Measurements from ENCODE around the gene TEX12.
"Not testable (repeated sequence)": the region's sequence is repeated elsewhere in the genome, so short reads cannot be mapped to it uniquely, and the experiment has no call there.

TEX12 gene

GRCh38 chr11:112159098-112160065 is 7.8 kb upstream of the TEX12 start:
- Histone ChIP-seq H3K36me3 (ENCODE audit: control insufficient read depth in 4 of 4, insufficient read depth in 4 of 4, low read length in 3 of 4) (peaks cover 2 to 11% (median 6%) of the 10 kb centered on the region in 4 experiments), H3K27ac (ENCODE audit: insufficient read depth in 1 of 2, low read depth in 1 of 2, low read length in 2 of 2, poor library complexity in 1 of 2, severe bottlenecking in 2 of 2) (peak overlapping the region in 1 of 2 experiments; percentile 21), H3K27me3 (replicated peaks in 2 of 5; ENCODE audit: control insufficient read depth in 4 of 5, insufficient read depth in 5 of 5, low read length in 4 of 5) (no peaks in the 10 kb centered on the region), H3K9me3 (ENCODE audit: control extremely low read depth in 1 of 5, control insufficient read depth in 4 of 5, insufficient read depth in 2 of 5, low read depth in 1 of 5, low read length in 4 of 5) (no peaks in the 10 kb centered on the region), H3K4me1 (ENCODE audit: control extremely low read depth in 1 of 4, control insufficient read depth in 4 of 4, insufficient read depth in 4 of 4, low read length in 3 of 4) (peaks cover 11 to 41% (median 29%) of the 10 kb centered on the region in 4 experiments), H3K4me3 (ENCODE audit: control insufficient read depth in 1 of 7, extremely low read depth in 1 of 7, insufficient read depth in 4 of 7, low read depth in 2 of 7, low read length in 6 of 7) (peak overlapping the region in 3 of 7 experiments; percentile 9 to 41 (median 16))
- CTCF ChIA-PET, result interaction anchor here (0.6 to 1.7 kb wide), 3 partner anchors 30 to 47 kb away, joined by 3 to 7 read pairs (median 3); no protein-coding TSS in a partner anchor
- POLR2A ChIA-PET, result no interaction called here
- DNase-seq, result peak in 1 of 3 donors; percentile 26
- WGBS (ENCODE audit: insufficient coverage), result 88% methylated on average over 4 of the region's 7 CpGs

- CTCF ChIA-PET, result interaction anchor here (0.7 to 1.7 kb wide), 2 partner anchors 46 to 131 kb away, joined by 3 to 7 read pairs; no protein-coding TSS in a partner anchor
These were observed 6.9 kb upstream of the TEX12 start for GRCh38 chr11:112160091-112160848.

GRCh38 chr11:112161012-112161411 is 6.2 kb upstream of the TEX12 start:
- Histone ChIP-seq H3K27me3 (replicated peaks in 2 of 5; ENCODE audit: control insufficient read depth in 4 of 5, insufficient read depth in 5 of 5, low read length in 4 of 5) (no peaks in the 10 kb centered on the region), H3K9me3 (ENCODE audit: control extremely low read depth in 1 of 5, control insufficient read depth in 4 of 5, insufficient read depth in 2 of 5, low read depth in 1 of 5, low read length in 4 of 5) (no peaks in the 10 kb centered on the region), H3K36me3 (ENCODE audit: control insufficient read depth in 4 of 4, insufficient read depth in 4 of 4, low read length in 3 of 4) (peaks cover 0 to 6% (median 2%) of the 10 kb centered on the region in 4 experiments), H3K4me1 (ENCODE audit: control extremely low read depth in 1 of 4, control insufficient read depth in 4 of 4, insufficient read depth in 4 of 4, low read length in 3 of 4) (peaks cover 19 to 57% (median 36%) of the 10 kb centered on the region in 4 experiments), H3K4me3 (ENCODE audit: control insufficient read depth in 1 of 7, extremely low read depth in 1 of 7, insufficient read depth in 4 of 7, low read depth in 2 of 7, low read length in 6 of 7) (no peak overlapping the region), H3K27ac (ENCODE audit: insufficient read depth in 1 of 2, low read depth in 1 of 2, low read length in 2 of 2, poor library complexity in 1 of 2, severe bottlenecking in 2 of 2) (no peak overlapping the region)
- DNase-seq, result no peak
- no CpG with 5 or more reads among the region's 1 CpG for WGBS (ENCODE audit: insufficient coverage)
- ChIA-PET POLR2A (no interaction called here), CTCF (interaction anchor here (0.7 to 1.3 kb wide), 2 partner anchors 14 to 131 kb away, joined by 3 to 5 read pairs; partner anchors contain the start of gene BCO2)

More at GRCh38 chr11:112160091-112160848, 6.9 kb upstream of the TEX12 start:
- Histone ChIP-seq H3K27me3 (replicated peaks in 2 of 5; ENCODE audit: control insufficient read depth in 4 of 5, insufficient read depth in 5 of 5, low read length in 4 of 5) (no peaks in the 10 kb centered on the region), H3K4me3 (ENCODE audit: control insufficient read depth in 1 of 7, extremely low read depth in 1 of 7, insufficient read depth in 4 of 7, low read depth in 2 of 7, low read length in 6 of 7) (peak overlapping the region in 2 of 7 experiments; percentile 16 to 41), H3K9me3 (ENCODE audit: control extremely low read depth in 1 of 5, control insufficient read depth in 4 of 5, insufficient read depth in 2 of 5, low read depth in 1 of 5, low read length in 4 of 5) (no peaks in the 10 kb centered on the region), H3K27ac (ENCODE audit: insufficient read depth in 1 of 2, low read depth in 1 of 2, low read length in 2 of 2, poor library complexity in 1 of 2, severe bottlenecking in 2 of 2) (peak overlapping the region in 1 of 2 experiments; percentile 21), H3K36me3 (ENCODE audit: control insufficient read depth in 4 of 4, insufficient read depth in 4 of 4, low read length in 3 of 4) (peaks cover 0 to 6% (median 2%) of the 10 kb centered on the region in 4 experiments), H3K4me1 (ENCODE audit: control extremely low read depth in 1 of 4, control insufficient read depth in 4 of 4, insufficient read depth in 4 of 4, low read length in 3 of 4) (peaks cover 15 to 50% (median 33%) of the 10 kb centered on the region in 4 experiments)
- peak in 2 of 3 donors; percentile 63 to 67 for DNase-seq
- WGBS (ENCODE audit: insufficient coverage), result 20% methylated on average over 1 of the region's 2 CpGs
- POLR2A ChIA-PET, result no interaction called here

GRCh38 chr11:112162200-112162599 is 5.0 kb upstream of the TEX12 start:
- no CpG with 5 or more reads among the region's 1 CpG for WGBS (ENCODE audit: insufficient coverage)
- H3K27me3 ChIP-seq (replicated peaks in 2 of 5; ENCODE audit: control insufficient read depth in 4 of 5, insufficient read depth in 5 of 5, low read length in 4 of 5); DNase-seq; POLR2A ChIA-PET; CTCF ChIA-PET; H3K9me3 ChIP-seq (ENCODE audit: control extremely low read depth in 1 of 5, control insufficient read depth in 4 of 5, insufficient read depth in 2 of 5, low read depth in 1 of 5, low read length in 4 of 5); H3K27ac ChIP-seq (ENCODE audit: insufficient read depth in 1 of 2, low read depth in 1 of 2, low read length in 2 of 2, poor library complexity in 1 of 2, severe bottlenecking in 2 of 2); H3K36me3 ChIP-seq (ENCODE audit: control insufficient read depth in 4 of 4, insufficient read depth in 4 of 4, low read length in 3 of 4): not testable (repeated sequence)
- peak overlapping the region in 1 of 7 experiments; percentile 92 for H3K4me3 ChIP-seq (ENCODE audit: control insufficient read depth in 1 of 7, extremely low read depth in 1 of 7, insufficient read depth in 4 of 7, low read depth in 2 of 7, low read length in 6 of 7)
- peaks cover 19 to 58% (median 36%) of the 10 kb centered on the region in 4 experiments for H3K4me1 ChIP-seq (ENCODE audit: control extremely low read depth in 1 of 4, control insufficient read depth in 4 of 4, insufficient read depth in 4 of 4, low read length in 3 of 4)

- WGBS (ENCODE audit: insufficient coverage), result 60% methylated on average over 1 of the region's 6 CpGs
- POLR2A ChIA-PET, result no interaction called here
- peak overlapping the region in 5 of 7 experiments; percentile 67 to 94 (median 79) for H3K4me3 ChIP-seq (ENCODE audit: control insufficient read depth in 1 of 7, extremely low read depth in 1 of 7, insufficient read depth in 4 of 7, low read depth in 2 of 7, low read length in 6 of 7)
- H3K27me3 ChIP-seq (replicated peaks in 2 of 5; ENCODE audit: control insufficient read depth in 4 of 5, insufficient read depth in 5 of 5, low read length in 4 of 5), result no peaks in the 10 kb centered on the region
- peaks cover 19 to 55% (median 36%) of the 10 kb centered on the region in 4 experiments for H3K4me1 ChIP-seq (ENCODE audit: control extremely low read depth in 1 of 4, control insufficient read depth in 4 of 4, insufficient read depth in 4 of 4, low read length in 3 of 4)
- H3K36me3 ChIP-seq (ENCODE audit: control insufficient read depth in 4 of 4, insufficient read depth in 4 of 4, low read length in 3 of 4), result peaks cover 0 to 2% (median 0%) of the 10 kb centered on the region in 4 experiments
- CTCF ChIA-PET, result interaction anchor here (0.6 to 2.4 kb wide), 4 partner anchors 9 to 117 kb away, joined by 3 to 8 read pairs (median 5); partner anchors contain the start of gene BCO2
- DNase-seq, result no peak
- H3K27ac ChIP-seq (ENCODE audit: insufficient read depth in 1 of 2, low read depth in 1 of 2, low read length in 2 of 2, poor library complexity in 1 of 2, severe bottlenecking in 2 of 2), result peak overlapping the region in 1 of 2 experiments; percentile 76
- H3K9me3 ChIP-seq (ENCODE audit: control extremely low read depth in 1 of 5, control insufficient read depth in 4 of 5, insufficient read depth in 2 of 5, low read depth in 1 of 5, low read length in 4 of 5), result no peaks in the 10 kb centered on the region
These were observed 4.2 kb upstream of the TEX12 start for GRCh38 chr11:112162761-112163546.

Data from common myeloid progenitor, CD34-positive (primary cell).